ENCODE data around the gene SORD. TPM values are rescaled to one million over a fixed set of nuclear protein-coding genes. Genes with fewer than 3 reads are reported as not detected.

Gene SORD
- 16.7 and 16.9 TPM in 2 replicates for total RNA-seq

DNA sequence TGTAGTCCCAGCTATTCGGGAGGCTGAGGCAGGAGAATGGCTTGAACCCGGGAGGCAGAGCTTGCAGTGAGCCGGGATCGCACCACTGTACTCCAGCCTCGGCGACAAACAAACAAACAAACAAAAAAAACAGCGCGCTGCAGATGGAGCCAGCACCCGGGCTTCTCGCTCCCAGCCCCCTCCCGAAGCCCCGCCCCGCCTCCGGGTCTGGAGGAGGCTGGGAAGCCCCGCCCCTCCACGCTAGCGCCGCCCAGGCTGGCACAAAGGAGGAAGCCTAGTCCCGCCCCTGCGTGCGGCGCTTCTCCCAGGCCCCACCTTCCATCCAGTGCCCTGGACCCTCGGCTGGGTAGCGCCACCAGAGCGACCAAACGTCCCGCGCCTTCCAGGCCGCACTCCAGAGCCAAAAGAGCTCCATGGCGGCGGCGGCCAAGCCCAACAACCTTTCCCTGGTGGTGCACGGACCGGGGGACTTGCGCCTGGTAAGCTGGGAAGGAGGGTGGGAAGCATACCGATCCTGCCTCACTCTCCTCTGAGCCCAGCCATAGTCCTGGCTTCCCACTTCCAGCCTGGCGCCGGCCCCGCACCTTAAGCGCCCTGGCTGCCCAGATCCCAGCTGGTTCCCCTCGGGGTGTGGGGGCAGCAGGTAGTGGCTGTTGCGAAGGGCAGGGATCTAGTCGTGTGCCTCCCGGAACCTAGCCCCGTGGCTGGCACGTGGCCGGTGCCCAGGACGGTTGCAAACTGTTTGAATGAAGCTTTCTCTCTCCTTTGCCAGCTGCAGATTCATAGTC, at the start of gene SORD:
Gene SORD, plus strand, starts transcription at position 325 of the 788 bp plus-strand sequence. Its CDS starts 89 bp downstream, at position 414.

GRCh38 chr15:45114076-45114750, 91.2 kb downstream of the SORD start, which contains the start of the genes DUOX2 and DUOXA2:
TSS of gene DUOX2 (minus strand) at chr15:45114172. CDS start at chr15:45113411, 761 bp downstream.
TSS of gene DUOXA2 (plus strand) at chr15:45114326. CDS start at chr15:45114606, 280 bp downstream.

Other genes starting within 250 kb of the SORD start
- not detected in 2 replicates for gene TERB2, start 66.5 kb upstream of the SORD start, total RNA-seq
- not detected in 2 replicates for gene DUOX2, start 91.0 kb downstream of the SORD start, total RNA-seq
- not detected in 2 replicates for gene DUOXA2, start 91.1 kb downstream of the SORD start, total RNA-seq
- gene DUOXA1, start 106.7 kb downstream of the SORD start, total RNA-seq, result not detected in 2 replicates
- not detected in 2 replicates for gene DUOX1, start 106.8 kb downstream of the SORD start, total RNA-seq
- gene SHF, start 164.8 kb downstream of the SORD start, total RNA-seq, result 0.64 TPM in 1 of 2 replicates, not detected in the other
- not detected in 2 replicates for gene SLC28A2, start 229.0 kb downstream of the SORD start, total RNA-seq

All from mammary microvascular endothelial cell (primary cell).